ENCODE data around the gene MAP7D1. TPM values are rescaled to one million over a fixed set of nuclear protein-coding genes. Genes with fewer than 3 reads are reported as not detected.

MAP7D1 gene
- total RNA-seq, 1 donor = 132 TPM

- no peak overlapping the region for H3K4me3 ChIP-seq (ENCODE audit: insufficient read depth, low read length)
- H3K9me3 ChIP-seq (ENCODE audit: low read depth, low read length) = no peaks in the 10 kb centered on the region
- peak overlapping the region; percentile 89 for H3K27ac ChIP-seq (ENCODE audit: low read depth, low read length)
- H3K4me1 ChIP-seq (ENCODE audit: insufficient read depth, low read length) = peaks cover 54% of the 10 kb centered on the region
- H3K36me3 ChIP-seq (ENCODE audit: insufficient read depth, low read length) = peaks cover 25% of the 10 kb centered on the region
- H3K79me2 ChIP-seq (ENCODE audit: insufficient read depth, low read length) = peaks cover 30% of the 10 kb centered on the region
- no peak for TF ChIP-seq CTCF (IDR thresholded peaks at IDR 0.05; ENCODE audit: extremely low read depth, low read depth, low read length)
- DNase-seq (ENCODE audit: insufficient read length, low spot score, missing footprints) = peak; percentile 35
- H4K20me1 ChIP-seq (ENCODE audit: insufficient read depth, low read length) = peaks cover 5% of the 10 kb centered on the region
- no peak overlapping the region for H3K4me2 ChIP-seq (ENCODE audit: insufficient read depth, low read length)
- H2AFZ ChIP-seq (ENCODE audit: low read length) = no peak overlapping the region
- no peaks in the 10 kb centered on the region for H3K27me3 ChIP-seq (ENCODE audit: insufficient read depth, low read length)
Observed at GRCh38 chr1:36135330-36135667, 20.7 kb upstream of the MAP7D1 start.

- Histone ChIP-seq H3K27ac (ENCODE audit: low read depth, low read length) (peak overlapping the region; percentile 89), H3K79me2 (ENCODE audit: insufficient read depth, low read length) (peaks cover 34% of the 10 kb centered on the region), H3K4me3 (ENCODE audit: insufficient read depth, low read length) (no peak overlapping the region), H2AFZ (ENCODE audit: low read length) (no peak overlapping the region), H3K9me3 (ENCODE audit: low read depth, low read length) (no peaks in the 10 kb centered on the region), H3K4me1 (ENCODE audit: insufficient read depth, low read length) (peaks cover 59% of the 10 kb centered on the region), H3K36me3 (ENCODE audit: insufficient read depth, low read length) (peaks cover 25% of the 10 kb centered on the region), H4K20me1 (ENCODE audit: insufficient read depth, low read length) (peaks cover 6% of the 10 kb centered on the region), H3K27me3 (ENCODE audit: insufficient read depth, low read length) (no peaks in the 10 kb centered on the region), H3K4me2 (ENCODE audit: insufficient read depth, low read length) (peak overlapping the region; percentile 39)
- TF ChIP-seq CTCF (IDR thresholded peaks at IDR 0.05; ENCODE audit: extremely low read depth, low read depth, low read length) = no peak
- no peak for DNase-seq (ENCODE audit: insufficient read length, low spot score, missing footprints)
Observed at GRCh38 chr1:36135796-36136195, 20.2 kb upstream of the MAP7D1 start.

GRCh38 chr1:36136535-36136934 lies 19.4 kb upstream of the MAP7D1 start:
- H3K4me1 ChIP-seq (ENCODE audit: insufficient read depth, low read length) = peaks cover 59% of the 10 kb centered on the region
- H4K20me1 ChIP-seq (ENCODE audit: insufficient read depth, low read length) = peaks cover 12% of the 10 kb centered on the region
- H3K27ac ChIP-seq (ENCODE audit: low read depth, low read length) = peak overlapping the region; percentile 89
- no peaks in the 10 kb centered on the region for H3K27me3 ChIP-seq (ENCODE audit: insufficient read depth, low read length)
- peak; percentile 96 for DNase-seq (ENCODE audit: insufficient read length, low spot score, missing footprints)
- TF ChIP-seq CTCF (IDR thresholded peaks at IDR 0.05; ENCODE audit: extremely low read depth, low read depth, low read length) = no peak
- H3K4me2 ChIP-seq (ENCODE audit: insufficient read depth, low read length) = peak overlapping the region; percentile 39
- peaks cover 25% of the 10 kb centered on the region for H3K36me3 ChIP-seq (ENCODE audit: insufficient read depth, low read length)
- peaks cover 40% of the 10 kb centered on the region for H3K79me2 ChIP-seq (ENCODE audit: insufficient read depth, low read length)
- no peaks in the 10 kb centered on the region for H3K9me3 ChIP-seq (ENCODE audit: low read depth, low read length)
- H3K4me3 ChIP-seq (ENCODE audit: insufficient read depth, low read length) = no peak overlapping the region
- H2AFZ ChIP-seq (ENCODE audit: low read length) = no peak overlapping the region

GRCh38 chr1:36137226-36137625 lies 18.7 kb upstream of the MAP7D1 start:
- Histone ChIP-seq H3K4me1 (ENCODE audit: insufficient read depth, low read length) (peaks cover 62% of the 10 kb centered on the region), H3K36me3 (ENCODE audit: insufficient read depth, low read length) (peaks cover 25% of the 10 kb centered on the region), H3K4me3 (ENCODE audit: insufficient read depth, low read length) (no peak overlapping the region), H3K27me3 (ENCODE audit: insufficient read depth, low read length) (no peaks in the 10 kb centered on the region), H3K9me3 (ENCODE audit: low read depth, low read length) (no peaks in the 10 kb centered on the region), H2AFZ (ENCODE audit: low read length) (no peak overlapping the region), H3K4me2 (ENCODE audit: insufficient read depth, low read length) (no peak overlapping the region), H4K20me1 (ENCODE audit: insufficient read depth, low read length) (peaks cover 15% of the 10 kb centered on the region), H3K79me2 (ENCODE audit: insufficient read depth, low read length) (peaks cover 46% of the 10 kb centered on the region), H3K27ac (ENCODE audit: low read depth, low read length) (peak overlapping the region; percentile 89)
- no peak for TF ChIP-seq CTCF (IDR thresholded peaks at IDR 0.05; ENCODE audit: extremely low read depth, low read depth, low read length)
- DNase-seq (ENCODE audit: insufficient read length, low spot score, missing footprints) = no peak

Measured in osteoblast (primary cell).